Measurements from ENCODE around the gene FBXW2.
"Not testable (repeated sequence)": the region's sequence is repeated elsewhere in the genome, so short reads cannot be mapped to it uniquely, and the experiment has no call there.

Gene FBXW2

DNA sequence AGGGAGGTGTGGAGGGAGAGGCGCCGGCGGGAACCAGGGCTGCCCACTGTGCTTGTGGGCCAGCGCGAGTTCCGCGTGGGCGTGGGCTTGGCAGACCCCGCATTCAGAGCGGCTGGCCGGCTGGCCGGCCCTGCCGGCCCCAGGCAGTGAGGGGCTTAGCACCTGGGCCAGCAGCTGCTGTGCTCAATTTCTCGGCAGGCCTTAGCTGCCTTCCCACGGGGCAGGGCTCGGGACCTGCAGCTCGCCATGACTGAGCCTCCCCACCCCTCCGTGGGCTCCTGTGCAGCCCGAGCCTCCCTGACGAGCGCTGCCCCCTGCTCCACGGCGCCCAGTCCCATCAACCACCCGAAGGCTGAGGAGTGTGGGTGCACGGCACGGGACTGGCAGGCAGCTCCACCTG is 46.9 kb downstream of the FBXW2 start:
- DNase-seq: not testable (repeated sequence)

DNA sequence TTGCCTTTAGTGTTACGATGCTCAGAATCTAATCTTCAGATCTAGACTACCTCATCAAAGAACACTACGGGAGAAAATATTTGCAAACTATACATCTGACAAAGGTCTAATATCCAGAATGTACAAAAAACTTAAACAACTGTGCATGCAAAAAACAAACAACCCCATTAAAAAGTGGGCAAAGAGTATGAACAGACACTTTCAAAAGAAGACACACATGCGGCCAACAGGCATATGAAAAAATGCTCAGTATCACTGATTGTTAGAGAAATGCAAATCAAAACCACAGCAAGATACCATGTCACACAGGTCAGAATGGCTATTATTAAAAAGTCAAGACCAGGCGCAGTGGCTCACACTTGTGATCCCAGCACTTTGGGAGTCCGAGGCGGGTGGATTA is 47.9 kb downstream of the FBXW2 start:
- DNase-seq: no peak

DNA sequence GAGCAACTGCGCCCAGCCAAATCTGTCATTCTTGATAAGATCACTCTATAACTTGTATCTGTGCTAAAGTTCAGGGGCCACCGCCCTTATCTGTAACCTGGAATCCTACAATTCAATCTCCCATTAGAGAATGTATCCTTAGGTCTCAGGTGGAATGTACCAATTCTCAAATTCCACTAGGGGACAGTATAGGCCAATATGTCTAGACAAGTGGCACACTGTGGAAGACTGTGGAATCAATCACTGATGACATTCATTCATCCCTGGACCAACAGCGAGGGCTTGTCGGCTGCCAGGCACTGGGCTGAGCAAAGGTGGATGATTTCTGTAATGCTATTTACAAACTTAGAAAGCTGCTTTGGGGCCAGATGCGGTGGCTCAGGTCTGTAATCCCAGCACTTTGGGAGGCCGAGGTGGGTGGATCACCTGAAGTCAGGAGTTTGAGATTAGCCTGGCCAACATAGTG is 50.2 kb downstream of the FBXW2 start:
- DNase-seq: no peak

DNA sequence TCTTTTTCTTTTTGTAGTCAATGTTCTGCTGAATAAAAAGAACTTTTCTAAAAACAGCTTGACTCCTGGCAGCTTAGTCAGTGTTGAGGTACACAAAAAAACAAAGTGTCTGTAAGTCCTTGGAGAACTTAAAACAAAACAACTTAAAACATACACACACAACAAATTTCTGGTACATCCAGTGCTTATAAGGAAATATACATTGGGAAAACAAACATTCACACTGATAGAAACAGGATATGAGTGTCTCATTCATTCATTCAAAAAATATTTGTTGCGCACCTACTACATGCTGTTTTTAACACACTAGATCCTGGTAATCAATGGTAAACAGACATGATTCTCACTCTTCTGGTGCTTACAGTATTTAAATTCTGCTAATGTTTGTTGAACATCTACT is 51.5 kb downstream of the FBXW2 start:
- DNase-seq: no peak

DNA sequence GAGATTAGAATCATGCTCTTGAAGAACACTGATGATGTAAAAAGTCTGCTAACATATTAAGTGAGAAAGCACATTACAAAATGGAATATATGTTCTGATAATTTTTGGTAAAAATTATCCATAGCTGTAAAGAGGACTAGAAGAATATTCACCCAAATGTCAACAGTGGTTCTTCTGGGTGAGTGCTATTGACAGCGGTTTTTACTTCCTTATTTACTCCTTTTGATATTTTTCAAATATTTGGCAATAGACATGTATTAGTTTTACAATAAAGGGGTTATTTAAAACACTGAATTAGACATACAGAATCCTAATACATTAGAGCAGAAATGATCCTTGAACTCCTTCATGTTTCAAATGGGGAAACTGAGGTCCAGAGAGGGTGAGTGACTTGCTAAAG is 52.0 kb downstream of the FBXW2 start:
- DNase-seq: no peak

- no peak for DNase-seq
Observed at GRCh38 chr9:120740132-120740531, 53.1 kb downstream of the FBXW2 start.

GRCh38 chr9:120737416-120738165 is 55.6 kb downstream of the FBXW2 start:
- no peak for DNase-seq

DNA sequence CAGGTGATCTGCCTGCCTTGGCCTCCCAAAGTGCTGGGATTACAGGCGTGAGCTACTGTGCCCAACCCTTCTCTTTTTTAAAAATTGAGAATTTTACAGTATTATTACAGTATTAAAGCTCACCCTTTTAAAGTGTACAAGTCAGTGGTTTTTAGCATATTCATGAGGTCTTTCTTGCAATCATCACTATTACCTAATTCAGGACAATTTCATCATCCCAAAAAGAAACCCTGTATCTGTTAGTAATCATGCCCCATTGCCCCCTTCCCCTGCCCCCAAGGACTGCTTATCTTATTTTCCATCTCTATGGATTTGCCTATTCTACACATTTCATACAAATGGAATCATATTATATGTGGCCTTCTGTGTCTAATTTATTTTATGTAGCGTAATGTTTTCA is 56.3 kb downstream of the FBXW2 start:
- DNase-seq: no peak

DNA sequence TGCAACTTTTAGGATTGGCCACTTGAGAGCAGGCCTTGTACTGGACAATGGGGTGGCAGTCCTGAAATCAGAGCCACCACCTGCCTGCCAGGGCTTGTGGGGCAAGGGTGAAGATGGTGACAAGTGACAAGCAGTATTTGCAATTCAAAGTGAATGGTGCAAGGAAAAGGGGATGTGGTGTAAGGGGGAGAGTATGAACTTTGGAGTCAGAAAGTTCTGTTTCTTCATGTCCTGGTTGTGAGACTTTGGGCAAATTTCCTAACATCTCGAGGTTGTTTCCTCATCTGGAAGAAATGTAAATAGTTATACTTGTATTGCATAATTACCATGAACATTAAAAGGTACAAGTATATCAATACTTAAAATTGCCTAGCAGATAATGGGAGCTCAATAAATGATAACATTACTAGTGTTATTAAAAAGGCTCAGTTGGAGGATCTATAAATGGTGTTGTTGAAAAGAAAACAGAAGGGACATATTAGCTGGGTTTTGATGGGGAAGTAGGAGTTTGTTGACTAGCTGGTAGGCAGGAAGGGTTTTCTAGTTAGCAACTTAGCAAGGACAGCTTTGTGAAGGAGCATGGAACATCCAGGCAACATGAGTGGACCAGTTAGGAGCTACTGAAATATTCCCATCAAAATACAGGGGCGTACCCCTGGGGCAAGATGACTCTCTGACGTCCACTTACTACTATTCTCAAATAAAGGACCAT is 57.6 kb downstream of the FBXW2 start:
- peak in 1 of 58 donors; percentile 49 for DNase-seq

DNA sequence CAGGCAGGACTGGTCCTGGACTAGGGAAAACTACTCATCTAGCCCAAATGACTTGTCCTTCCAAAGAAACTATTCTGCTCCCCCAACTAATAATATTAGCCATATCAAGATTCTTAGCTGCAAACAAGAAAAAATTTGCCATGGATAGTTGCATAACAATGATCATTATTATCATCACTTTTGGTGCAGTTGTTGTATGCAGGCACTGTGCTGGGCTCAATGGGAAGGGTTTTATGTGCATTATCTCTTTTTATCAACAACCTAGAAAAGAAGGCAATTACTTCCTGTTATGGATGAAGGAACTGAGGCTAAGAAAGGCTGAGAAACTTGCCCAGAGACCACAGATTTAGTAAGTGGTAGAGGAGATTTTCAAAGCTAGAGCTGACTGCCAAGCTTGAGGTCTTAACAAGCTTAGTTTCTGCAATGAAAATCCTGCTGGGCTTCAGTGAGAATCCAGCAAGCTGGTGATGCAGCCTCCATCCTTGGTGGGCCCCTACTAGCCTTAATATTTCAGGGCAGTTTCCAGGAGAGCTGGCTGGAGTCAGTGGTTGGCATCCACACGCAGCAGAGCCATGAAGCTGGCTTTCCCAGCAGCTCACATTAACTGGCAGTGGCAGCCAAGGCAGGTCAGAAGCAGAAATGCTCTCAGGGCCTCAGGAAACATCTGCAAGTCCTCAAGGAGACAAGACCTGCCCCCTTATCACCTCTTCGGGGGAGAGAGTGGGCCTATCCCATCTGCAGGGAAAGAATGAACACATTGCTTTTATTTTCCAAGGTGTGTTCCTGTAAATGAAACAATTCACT is 58.4 kb downstream of the FBXW2 start:
- DNase-seq: peak in 7 of 58 donors; percentile 5 to 53 (median 37)

DNA sequence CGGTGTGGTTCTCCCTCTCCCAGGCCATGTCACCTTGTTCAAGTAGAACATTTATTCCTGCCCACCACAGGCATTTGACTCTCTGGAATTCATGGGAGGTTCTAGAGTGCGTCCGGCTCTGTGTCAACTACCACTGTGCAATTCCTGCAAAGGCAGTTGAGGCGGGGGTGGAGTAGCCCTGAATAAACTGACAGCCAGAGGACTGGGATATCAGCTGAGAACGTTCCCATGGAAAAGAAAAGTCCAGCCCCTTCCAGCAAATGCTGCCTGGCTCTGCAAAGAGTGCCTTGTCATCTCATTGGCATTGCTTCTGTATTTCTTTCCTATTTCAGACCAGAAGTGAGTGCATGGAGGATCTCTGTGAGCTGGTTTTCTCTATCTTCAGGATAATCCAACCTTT is 60.0 kb downstream of the FBXW2 start:
- DNase-seq: peak in 47 of 58 donors; percentile 8 to 91 (median 49)

GRCh38 chr9:120730654-120731514 is 62.3 kb downstream of the FBXW2 start:
- DNase-seq: peak in 7 of 58 donors; percentile 6 to 40 (median 22)

GRCh38 chr9:120729791-120730241 is 63.4 kb downstream of the FBXW2 start:
- no peak for DNase-seq

- DNase-seq: no peak
Observed at GRCh38 chr9:120726484-120726883, 66.7 kb downstream of the FBXW2 start.

GRCh38 chr9:120725907-120726306 is 67.3 kb downstream of the FBXW2 start:
- no peak for DNase-seq

DNA sequence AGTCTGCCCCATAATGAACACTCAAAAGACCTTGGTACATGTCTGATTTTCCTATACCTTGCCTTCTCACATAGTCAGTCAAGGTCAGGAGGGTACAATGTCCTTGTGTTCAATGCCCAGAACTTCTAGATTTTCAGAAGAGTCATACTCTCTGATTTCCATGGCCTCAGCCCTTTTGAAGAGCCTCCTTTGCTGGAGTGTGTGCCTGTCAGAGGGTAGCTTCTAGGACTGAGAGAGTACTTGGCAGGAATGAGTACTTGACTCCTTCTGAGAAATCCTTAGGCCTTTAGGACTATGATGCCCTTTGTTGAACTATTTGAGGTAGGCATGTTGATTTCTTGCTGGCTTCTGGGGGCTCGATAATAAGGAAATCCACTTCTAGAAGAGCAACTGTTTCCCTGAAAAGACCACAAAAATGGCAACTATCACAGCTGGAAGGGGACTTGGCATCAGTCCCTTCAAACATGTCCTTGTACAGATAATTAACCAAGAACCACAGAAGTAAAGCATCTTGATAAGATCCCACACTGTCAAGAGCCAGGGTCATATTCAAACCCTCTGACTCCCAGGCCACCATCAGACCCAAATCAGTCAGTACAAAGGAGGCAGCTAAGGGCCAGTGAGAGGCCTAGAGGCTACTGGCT is 68.3 kb downstream of the FBXW2 start:
- no peak for DNase-seq

GRCh38 chr9:120723565-120723964 is 69.7 kb downstream of the FBXW2 start:
- peak in 3 of 58 donors; percentile 6 to 41 (median 33) for DNase-seq

GRCh38 chr9:120720404-120720803 is 72.8 kb downstream of the FBXW2 start:
- DNase-seq: no peak

- DNase-seq: no peak
Observed at GRCh38 chr9:120718316-120718715, 74.9 kb downstream of the FBXW2 start.

DNA sequence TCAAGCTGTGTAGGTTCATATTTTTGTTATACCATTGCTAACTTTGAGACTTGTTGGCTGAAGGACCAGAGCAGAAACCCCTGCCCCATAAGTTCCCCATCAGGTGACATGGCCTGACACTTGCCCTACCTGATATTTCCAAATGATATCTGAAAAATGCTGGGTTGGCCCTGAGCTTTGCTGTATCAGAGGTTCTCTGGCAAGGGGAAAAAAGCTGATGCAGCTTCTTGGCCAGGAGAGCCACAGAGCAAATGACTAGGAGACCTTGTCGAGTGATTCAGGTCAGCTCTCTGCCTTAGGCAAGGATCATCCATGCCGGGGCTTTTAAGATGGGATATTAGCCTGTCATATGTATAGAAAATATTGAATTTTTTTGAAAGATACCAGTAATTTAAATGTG is 76.0 kb downstream of the FBXW2 start:
- DNase-seq: no peak
